Cardiac ventricle fibroblast (primary cell): ENCODE measurements around the gene SPDL1. TPM values are rescaled to one million over a fixed set of nuclear protein-coding genes. Genes with fewer than 3 reads are reported as not detected.

Source experiments
- total RNA-seq: library from RNA; depleted of rRNA; stranded (reverse); fragments of >200 nt; gene quantifications from 2 replicates; pipeline ENCODE4 v1.2.3, GENCODE V29; 2015

Gene SPDL1
- total RNA-seq, result 18.7 and 24.6 TPM in 2 replicates

GRCh38 chr5:169583424-169584220, at the start of gene SPDL1:
TSS of gene SPDL1 (plus strand) at chr5:169583773. CDS start at chr5:169588417, 4,644 bp downstream.

GRCh38 chr5:169637085-169637548, 53.5 kb downstream of the SPDL1 start, which contains the start of gene DOCK2:
TSS of gene DOCK2 (plus strand) at chr5:169637275. CDS start at chr5:169637327, 52 bp downstream.

Other genes with a start within 250 kb of the SPDL1 start
- 0.44 and 1.7 TPM in 2 replicates for gene DOCK2, start 53.5 kb downstream of the SPDL1 start, total RNA-seq